Measurements from ENCODE around the gene YIF1A.

YIF1A gene

DNA sequence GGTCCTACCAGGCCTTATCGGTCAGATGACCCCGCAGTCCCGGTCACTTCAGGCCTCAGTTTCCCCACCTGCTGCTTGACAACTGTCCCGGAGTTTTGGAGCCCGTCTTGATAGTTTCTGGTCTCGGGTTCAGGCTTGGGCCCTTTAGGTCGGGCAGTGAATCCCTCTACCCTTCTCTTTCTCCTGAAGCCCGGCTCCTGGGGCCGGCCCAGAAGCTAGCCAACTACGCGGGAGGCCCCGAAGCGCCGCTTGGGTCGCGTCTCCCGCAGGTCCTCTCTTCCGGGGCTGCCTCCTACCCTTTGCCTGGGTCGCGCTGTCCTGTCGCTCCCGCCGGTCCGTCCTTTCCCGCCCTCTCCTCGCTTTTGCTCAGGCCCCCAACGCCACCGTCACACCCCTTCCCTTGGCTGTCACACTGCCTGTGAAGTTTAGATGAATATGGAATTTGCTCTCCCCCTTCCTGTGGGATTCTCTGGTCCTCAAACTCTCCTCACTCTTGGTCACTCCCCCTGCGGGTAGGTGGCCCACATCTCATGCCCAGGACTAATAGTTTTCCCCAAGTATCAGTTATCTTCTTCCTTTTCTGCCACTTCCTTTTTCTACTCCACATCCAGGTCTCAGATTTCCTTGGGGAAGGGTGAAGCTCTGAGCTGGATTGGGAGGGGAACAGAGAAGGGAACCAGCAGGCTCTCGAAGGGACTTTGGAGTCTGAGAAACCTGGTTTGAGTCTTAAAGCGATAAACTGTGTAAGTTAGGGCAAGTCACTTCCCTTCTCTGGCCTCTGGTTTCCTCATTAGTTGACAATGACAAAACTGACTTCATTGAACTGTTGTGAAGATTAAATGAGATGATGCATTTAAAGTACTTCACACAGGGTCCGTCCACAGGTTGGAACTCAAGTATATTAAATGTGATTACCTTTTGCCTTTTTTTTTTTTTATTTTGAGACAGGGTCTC is 19.7 kb downstream of the YIF1A start:
- peak; percentile 59 for DNase-seq (ENCODE audit: low read depth)
- peak overlapping the region; percentile 93 for H3K4me3 ChIP-seq (ENCODE audit: low read depth, low read length)
- no peak for TF ChIP-seq MYC (IDR thresholded peaks at IDR 0.05; ENCODE audit: low read depth, low read length)
- TF ChIP-seq, protein P1, sequence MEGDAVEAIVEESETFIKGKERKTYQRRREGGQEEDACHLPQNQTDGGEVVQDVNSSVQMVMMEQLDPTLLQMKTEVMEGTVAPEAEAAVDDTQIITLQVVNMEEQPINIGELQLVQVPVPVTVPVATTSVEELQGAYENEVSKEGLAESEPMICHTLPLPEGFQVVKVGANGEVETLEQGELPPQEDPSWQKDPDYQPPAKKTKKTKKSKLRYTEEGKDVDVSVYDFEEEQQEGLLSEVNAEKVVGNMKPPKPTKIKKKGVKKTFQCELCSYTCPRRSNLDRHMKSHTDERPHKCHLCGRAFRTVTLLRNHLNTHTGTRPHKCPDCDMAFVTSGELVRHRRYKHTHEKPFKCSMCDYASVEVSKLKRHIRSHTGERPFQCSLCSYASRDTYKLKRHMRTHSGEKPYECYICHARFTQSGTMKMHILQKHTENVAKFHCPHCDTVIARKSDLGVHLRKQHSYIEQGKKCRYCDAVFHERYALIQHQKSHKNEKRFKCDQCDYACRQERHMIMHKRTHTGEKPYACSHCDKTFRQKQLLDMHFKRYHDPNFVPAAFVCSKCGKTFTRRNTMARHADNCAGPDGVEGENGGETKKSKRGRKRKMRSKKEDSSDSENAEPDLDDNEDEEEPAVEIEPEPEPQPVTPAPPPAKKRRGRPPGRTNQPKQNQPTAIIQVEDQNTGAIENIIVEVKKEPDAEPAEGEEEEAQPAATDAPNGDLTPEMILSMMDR (IDR thresholded peaks at IDR 0.05; ENCODE audit: low read depth, low read length), result peak; percentile 17

DNA sequence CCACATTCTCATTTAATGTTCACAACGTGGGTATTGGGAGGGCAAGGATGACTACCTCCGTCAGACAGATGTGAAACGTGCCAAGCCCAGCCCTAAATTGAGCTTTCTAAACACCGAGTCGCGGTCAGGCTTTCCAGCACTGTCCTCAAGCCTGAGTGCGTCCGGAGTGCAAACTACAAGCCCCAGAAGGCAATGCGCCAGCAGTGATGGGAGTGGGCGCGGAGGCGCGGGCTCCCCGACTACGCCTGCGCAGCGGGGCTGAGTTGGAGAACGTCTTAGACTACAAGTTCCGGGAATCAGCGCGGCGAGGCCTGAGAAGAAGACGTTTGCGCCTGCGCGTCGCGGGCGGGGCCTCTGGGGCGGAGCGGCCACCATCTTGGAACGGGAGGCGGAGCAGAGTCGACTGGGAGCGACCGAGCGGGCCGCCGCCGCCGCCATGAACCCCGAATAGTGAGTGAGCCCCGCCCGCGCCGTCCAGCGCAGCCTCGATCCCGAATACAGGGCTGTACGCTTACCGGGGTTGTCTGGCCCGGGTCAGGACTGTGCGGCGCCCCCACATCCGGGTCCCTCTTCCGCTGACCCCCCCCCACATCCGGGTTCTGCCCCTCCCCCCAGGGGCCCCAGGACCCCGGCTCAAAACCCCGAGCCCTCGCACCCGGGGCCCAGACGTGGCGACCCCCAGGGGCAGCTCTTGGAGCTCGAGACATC is 20.5 kb downstream of the YIF1A start, which contains the start of gene RAB1B:
TSS of gene RAB1B (plus strand) at position 396 of the 708 bp plus-strand sequence. CDS start at position 437, 41 bp downstream.
- peak within 1 kb of the TSS; percentile 93 for H3K4me3 ChIP-seq (ENCODE audit: low read depth, low read length)
- TF ChIP-seq, protein P1 (IDR thresholded peaks at IDR 0.05; ENCODE audit: low read depth, low read length), result no peak
- TF ChIP-seq, protein P2, sequence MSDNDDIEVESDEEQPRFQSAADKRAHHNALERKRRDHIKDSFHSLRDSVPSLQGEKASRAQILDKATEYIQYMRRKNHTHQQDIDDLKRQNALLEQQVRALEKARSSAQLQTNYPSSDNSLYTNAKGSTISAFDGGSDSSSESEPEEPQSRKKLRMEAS (IDR thresholded peaks at IDR 0.05; ENCODE audit: low read depth, low read length), result peak; percentile 77
- peak; percentile 62 for TF ChIP-seq MYC (IDR thresholded peaks at IDR 0.05; ENCODE audit: low read depth, low read length)
- peak; percentile 81 for TF ChIP-seq POLR2A (IDR thresholded peaks at IDR 0.05; ENCODE audit: extremely low read depth, insufficient read length)
- peak; percentile 100 for DNase-seq (ENCODE audit: low read depth)

DNA sequence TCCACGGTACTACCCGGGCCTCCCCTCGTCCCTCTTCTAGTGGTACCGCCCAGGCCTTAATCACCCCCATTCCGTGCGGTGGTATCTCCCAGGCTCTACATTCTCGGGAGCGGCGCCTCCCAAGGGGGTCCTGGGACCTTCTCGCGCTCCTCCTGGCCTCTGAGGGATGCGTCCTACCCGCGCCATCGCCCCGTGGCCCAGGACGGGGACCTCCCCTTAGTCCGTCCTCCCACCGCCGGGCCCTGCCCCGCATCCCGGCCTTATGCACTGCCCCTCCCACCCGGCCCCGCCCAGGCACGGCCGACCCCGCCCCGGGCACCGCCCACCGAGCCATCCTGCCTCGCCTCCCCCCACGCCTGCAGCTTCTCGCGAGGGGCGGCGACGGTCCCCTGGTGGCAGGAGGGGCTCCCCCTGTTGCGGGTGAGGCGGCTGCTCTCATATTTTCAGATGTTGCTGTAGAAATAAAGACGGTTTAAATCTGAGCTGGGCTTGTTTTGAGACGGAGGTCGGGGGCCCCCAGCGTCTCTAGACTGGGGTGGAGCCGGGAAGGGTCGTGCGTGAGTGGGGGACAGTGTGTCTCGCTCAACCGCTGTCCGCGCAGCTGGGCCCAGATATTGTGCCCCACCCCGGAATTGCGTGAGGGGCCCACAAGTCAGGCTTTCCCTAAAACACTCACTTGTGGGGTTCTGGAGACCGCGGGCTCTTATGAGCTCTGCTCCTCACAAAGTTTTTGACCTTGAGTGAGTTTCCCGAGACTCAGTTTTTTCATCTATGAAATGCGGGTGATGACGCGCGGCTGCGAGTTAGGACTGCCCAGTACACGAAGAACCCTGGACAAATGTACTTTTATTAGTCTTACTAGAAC is 21.3 kb downstream of the YIF1A start:
- H3K4me3 ChIP-seq (ENCODE audit: low read depth, low read length), result peak overlapping the region; percentile 67
- TF ChIP-seq MYC (IDR thresholded peaks at IDR 0.05; ENCODE audit: low read depth, low read length) (no peak), POLR2A (IDR thresholded peaks at IDR 0.05; ENCODE audit: extremely low read depth, insufficient read length) (peak; percentile 62)
- TF ChIP-seq, protein P1 (IDR thresholded peaks at IDR 0.05; ENCODE audit: low read depth, low read length), result peak; percentile 3
- TF ChIP-seq, protein P2 (IDR thresholded peaks at IDR 0.05; ENCODE audit: low read depth, low read length), result 0 out of 2 replicates have a peak, but pooled peaks have one; percentile 25
- peak; percentile 89 for DNase-seq (ENCODE audit: low read depth)

DNA sequence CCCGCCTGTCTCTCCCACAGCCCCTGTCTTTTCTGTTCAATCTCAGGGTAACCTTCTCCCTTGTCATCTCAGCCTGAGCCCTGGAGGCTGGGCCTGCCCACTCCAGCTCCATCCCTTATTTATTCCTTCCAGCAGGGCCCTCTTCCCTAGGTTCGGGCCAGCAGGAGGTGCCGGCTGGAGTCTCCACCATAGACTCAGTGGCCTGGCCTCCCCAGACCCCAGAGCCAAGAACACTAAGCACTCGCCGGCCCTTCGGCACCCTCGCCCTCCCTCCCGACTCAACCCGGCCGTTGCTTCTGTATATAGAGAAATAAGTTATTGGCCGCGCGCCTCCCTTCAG is 21.9 kb downstream of the YIF1A start:
- TF ChIP-seq, protein P2 (IDR thresholded peaks at IDR 0.05; ENCODE audit: low read depth, low read length), result no peak
- TF ChIP-seq POLR2A (IDR thresholded peaks at IDR 0.05; ENCODE audit: extremely low read depth, insufficient read length) (no peak), MYC (IDR thresholded peaks at IDR 0.05; ENCODE audit: low read depth, low read length) (no peak)
- TF ChIP-seq, protein P1 (IDR thresholded peaks at IDR 0.05; ENCODE audit: low read depth, low read length), result no peak
- H3K4me3 ChIP-seq (ENCODE audit: low read depth, low read length), result no peak overlapping the region
- no peak for DNase-seq (ENCODE audit: low read depth)

DNA sequence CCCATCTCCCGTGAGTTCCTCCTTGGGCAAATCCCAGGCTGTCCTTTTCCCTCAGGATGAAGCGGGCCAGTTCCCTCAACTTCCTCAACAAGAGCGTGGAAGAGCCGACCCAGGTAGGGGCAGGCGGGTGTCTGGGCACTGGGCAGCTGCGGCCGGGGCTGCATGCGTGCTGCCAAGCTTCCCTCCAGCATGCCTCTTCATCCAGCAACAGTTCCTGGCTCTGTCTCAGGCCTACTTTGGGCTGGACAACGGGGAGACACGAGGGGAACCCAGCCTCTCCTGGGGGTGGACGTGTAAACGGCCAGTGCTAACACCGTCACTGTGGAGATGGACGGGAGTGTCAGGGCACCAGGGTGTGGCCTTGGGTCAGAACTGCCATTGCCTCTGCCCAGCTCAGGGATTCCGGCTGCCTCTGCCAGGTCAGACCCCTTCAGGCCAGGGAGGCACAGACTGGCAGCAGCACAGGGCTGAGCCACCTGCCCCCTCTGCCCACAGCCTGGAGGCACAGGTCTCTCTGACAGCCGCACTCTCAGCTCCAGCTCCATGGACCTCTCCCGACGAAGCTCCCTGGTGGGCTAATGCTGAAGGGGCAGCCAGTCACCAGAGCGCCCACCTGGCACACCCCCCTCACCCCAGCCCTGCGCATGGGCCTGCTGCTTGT is 22.4 kb downstream of the YIF1A start:
- TF ChIP-seq MYC (IDR thresholded peaks at IDR 0.05; ENCODE audit: low read depth, low read length) (no peak), POLR2A (IDR thresholded peaks at IDR 0.05; ENCODE audit: extremely low read depth, insufficient read length) (no peak)
- TF ChIP-seq, protein P1 (IDR thresholded peaks at IDR 0.05; ENCODE audit: low read depth, low read length), result no peak
- TF ChIP-seq, protein P2 (IDR thresholded peaks at IDR 0.05; ENCODE audit: low read depth, low read length), result no peak
- DNase-seq (ENCODE audit: low read depth), result no peak
- no peak overlapping the region for H3K4me3 ChIP-seq (ENCODE audit: low read depth, low read length)
